Keratinocyte (primary cell): ENCODE results near the gene CDKAL1.

ENCODE experiments used
- EZH2 ChIP-seq: IDR thresholded peaks from one replicate; pipeline ENCODE4 v1.6.1; 2012; ENCODE audit warnings: inconsistent platforms, mild to moderate bottlenecking, low read length, moderate library complexity
- TF ChIP-seq, protein P1 (sequence below), 3 experiments: IDR thresholded peaks in 1 of 3; conservative IDR thresholded peaks in 1 of 3; optimal IDR thresholded peaks in 1 of 3; 2 replicates in 2 of 3; 3 replicates in 1 of 3; pipeline versions ENCODE3 to v1.5.1; 2011; ENCODE audit warnings: low read length in 3 of 3, mild to moderate bottlenecking in 3 of 3, moderate library complexity in 2 of 3, control low read depth in 1 of 3, inconsistent platforms in 1 of 3; ENCODE audit not compliant: insufficient read depth in 2 of 3; ENCODE audit errors: extremely low read depth in 1 of 3

DNA sequence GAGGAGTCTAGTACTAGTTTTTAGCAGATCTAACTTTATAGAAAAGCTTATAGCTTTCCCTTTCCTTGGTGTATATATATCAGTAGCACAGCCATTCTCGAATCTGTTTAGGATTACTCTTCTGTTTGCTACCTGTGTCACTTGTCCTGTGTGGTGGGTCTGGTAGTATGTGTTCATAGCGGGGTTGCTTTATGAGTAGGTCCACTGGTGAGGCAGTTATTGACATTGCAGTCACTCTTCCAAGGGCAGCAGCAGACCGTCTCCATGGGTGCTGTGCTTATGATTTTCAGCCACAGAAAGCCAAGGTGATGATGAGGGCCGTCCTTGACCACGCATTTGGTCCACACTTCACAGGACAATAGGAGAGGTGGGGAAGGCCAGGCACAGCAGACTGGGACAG lies 171.5 kb downstream of the CDKAL1 start:
- TF ChIP-seq, protein P1, sequence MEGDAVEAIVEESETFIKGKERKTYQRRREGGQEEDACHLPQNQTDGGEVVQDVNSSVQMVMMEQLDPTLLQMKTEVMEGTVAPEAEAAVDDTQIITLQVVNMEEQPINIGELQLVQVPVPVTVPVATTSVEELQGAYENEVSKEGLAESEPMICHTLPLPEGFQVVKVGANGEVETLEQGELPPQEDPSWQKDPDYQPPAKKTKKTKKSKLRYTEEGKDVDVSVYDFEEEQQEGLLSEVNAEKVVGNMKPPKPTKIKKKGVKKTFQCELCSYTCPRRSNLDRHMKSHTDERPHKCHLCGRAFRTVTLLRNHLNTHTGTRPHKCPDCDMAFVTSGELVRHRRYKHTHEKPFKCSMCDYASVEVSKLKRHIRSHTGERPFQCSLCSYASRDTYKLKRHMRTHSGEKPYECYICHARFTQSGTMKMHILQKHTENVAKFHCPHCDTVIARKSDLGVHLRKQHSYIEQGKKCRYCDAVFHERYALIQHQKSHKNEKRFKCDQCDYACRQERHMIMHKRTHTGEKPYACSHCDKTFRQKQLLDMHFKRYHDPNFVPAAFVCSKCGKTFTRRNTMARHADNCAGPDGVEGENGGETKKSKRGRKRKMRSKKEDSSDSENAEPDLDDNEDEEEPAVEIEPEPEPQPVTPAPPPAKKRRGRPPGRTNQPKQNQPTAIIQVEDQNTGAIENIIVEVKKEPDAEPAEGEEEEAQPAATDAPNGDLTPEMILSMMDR (optimal IDR thresholded peaks at IDR 0.05 in 1 of 3, IDR thresholded peaks at IDR 0.05 in 1 of 3, conservative IDR thresholded peaks at IDR 0.05 in 1 of 3; ENCODE audit: extremely low read depth in 1 of 3, insufficient read depth in 2 of 3, low read length in 3 of 3) = no peak
- no peak for TF ChIP-seq EZH2
